SK-N-SH treated with all-trans-retinoic acid at 6 μM for 48 hours (cell line): ENCODE results near the gene UCKL1.
A peak's percentile ranks its signal among the peaks of the same experiment; 100 is the strongest.

Experiments
- ATAC-seq: fragments of 200-7000 bp; cut with Tn5 transposase; 3 replicates; pipeline ENCODE4 v1.9.1; 2020; ENCODE audit warnings: mild to moderate bottlenecking, moderate library complexity
- ARNTL ChIP-seq: fragments of 450-650 bp; formaldehyde crosslinking; IDR thresholded peaks from 2 replicates; pipeline ENCODE4 v1.5.0; 2020; ENCODE audit warnings: low read depth, mild to moderate bottlenecking, moderate library complexity, borderline replicate concordance
- CREB5 ChIP-seq: fragments of 250-450 bp; sonication (Bioruptor Pico); IDR thresholded peaks from 2 replicates; pipeline ENCODE4 v1.5.1; 2020; ENCODE audit warnings: low read depth, mild to moderate bottlenecking, moderate library complexity
- CSDC2 ChIP-seq: fragments of 250-450 bp; sonication (Bioruptor Pico); IDR thresholded peaks from 2 replicates; pipeline ENCODE4 v1.5.0; 2020; ENCODE audit warnings: mild to moderate bottlenecking, moderate library complexity
- CSRNP3 ChIP-seq: fragments of 250-450 bp; sonication (Bioruptor Pico); IDR thresholded peaks from 2 replicates; pipeline ENCODE4 v1.5.1; 2021; ENCODE audit warnings: mild to moderate bottlenecking, moderate library complexity
- ESRRG ChIP-seq: fragments of 250-450 bp; sonication (Bioruptor Pico); IDR thresholded peaks from 2 replicates; pipeline ENCODE4 v1.6.1; 2021; ENCODE audit warnings: mild to moderate bottlenecking
- GLIS3 ChIP-seq: fragments of 250-450 bp; sonication (Bioruptor Pico); IDR thresholded peaks from 2 replicates; pipeline ENCODE4 v1.5.0; 2020; ENCODE audit warnings: mild to moderate bottlenecking, moderate library complexity
- ISL1 ChIP-seq: fragments of 250-450 bp; sonication (Bioruptor Pico); IDR thresholded peaks from 2 replicates; pipeline ENCODE4 v2.1.2; 2022; ENCODE audit warnings: mild to moderate bottlenecking, moderate library complexity
- OSR1 ChIP-seq: fragments of 250-450 bp; sonication (Bioruptor Pico); IDR thresholded peaks from 2 replicates; pipeline ENCODE4 v1.8.0; 2022; ENCODE audit warnings: moderate library complexity, mild to moderate bottlenecking, inconsistent platforms
- PATZ1 ChIP-seq: fragments of 250-450 bp; sonication (Bioruptor Pico); IDR thresholded peaks from 2 replicates; pipeline ENCODE4 v1.8.0; 2020; ENCODE audit warnings: mild to moderate bottlenecking, moderate library complexity, borderline replicate concordance
- POU6F1 ChIP-seq: fragments of 250-450 bp; sonication (Bioruptor Pico); IDR thresholded peaks from 2 replicates; pipeline ENCODE4 v1.8.0; 2021; ENCODE audit warnings: low read depth, mild to moderate bottlenecking, moderate library complexity, borderline replicate concordance
- PPARA ChIP-seq: fragments of 250-450 bp; sonication (Bioruptor Pico); IDR thresholded peaks from 2 replicates; pipeline ENCODE4 v1.5.0; 2020; ENCODE audit warnings: mild to moderate bottlenecking, borderline replicate concordance
- RARB ChIP-seq: fragments of 250-450 bp; sonication (Bioruptor Pico); IDR thresholded peaks from 2 replicates; pipeline ENCODE4 v1.8.0; 2021; ENCODE audit warnings: mild to moderate bottlenecking, moderate library complexity
- SNAI2 ChIP-seq: fragments of 250-450 bp; sonication (Bioruptor Pico); IDR thresholded peaks from 2 replicates; pipeline ENCODE4 v1.5.0; 2020; ENCODE audit warnings: mild to moderate bottlenecking, moderate library complexity
- TCF4 ChIP-seq: fragments of 250-450 bp; sonication (Bioruptor Pico); IDR thresholded peaks from 2 replicates; pipeline ENCODE4 v1.8.0; 2021; ENCODE audit warnings: mild to moderate bottlenecking, moderate library complexity, borderline replicate concordance
- TOX ChIP-seq: fragments of 250-450 bp; sonication (Bioruptor Pico); IDR thresholded peaks from 2 replicates; pipeline ENCODE4 v1.8.0; 2021; ENCODE audit warnings: mild to moderate bottlenecking, moderate library complexity, borderline replicate concordance
- TSHZ2 ChIP-seq: fragments of 250-450 bp; sonication (Bioruptor Pico); IDR thresholded peaks from 2 replicates; pipeline ENCODE4 v1.5.0; 2020; ENCODE audit warnings: mild to moderate bottlenecking, moderate library complexity
- ZC3H10 ChIP-seq: fragments of 250-450 bp; sonication (Bioruptor Pico); IDR thresholded peaks from 2 replicates; pipeline ENCODE4 v1.5.1; 2021; ENCODE audit warnings: mild to moderate bottlenecking, moderate library complexity
- ZFP30 ChIP-seq: fragments of 450-650 bp; formaldehyde crosslinking; IDR thresholded peaks from 2 replicates; pipeline ENCODE4 v1.5.0; 2022; ENCODE audit warnings: mild to moderate bottlenecking, moderate library complexity
- ZNF565 ChIP-seq: fragments of 450-650 bp; formaldehyde crosslinking; conservative IDR thresholded peaks from 2 replicates; pipeline ENCODE4 v1.5.0; 2020; ENCODE audit warnings: low read depth, mild to moderate bottlenecking, moderate library complexity
- ZNF70 ChIP-seq: fragments of 450-650 bp; formaldehyde crosslinking; IDR thresholded peaks from 2 replicates; pipeline ENCODE4 v1.5.0; 2020; ENCODE audit warnings: mild to moderate bottlenecking, moderate library complexity
- ZNF8 ChIP-seq: fragments of 450-650 bp; formaldehyde crosslinking; IDR thresholded peaks from 2 replicates; pipeline ENCODE4 v1.5.0; 2020; ENCODE audit warnings: mild to moderate bottlenecking, moderate library complexity

Gene UCKL1

GRCh38 chr20:63894358-63895201 lies 61.6 kb downstream of the UCKL1 start, which contains the start of gene DNAJC5:
TSS of gene DNAJC5 (plus strand) at chr20:63895126. CDS start at chr20:63928346, 33,220 bp downstream.
- peak; percentile 94 for ATAC-seq
- 0 out of 2 replicates have a peak, but pooled peaks have one; percentile 24 for TF ChIP-seq CSDC2 (CRISPR knock-in tag)
- TF ChIP-seq ZNF8 (CRISPR knock-in tag) = no peak
- TF ChIP-seq ESRRG (CRISPR knock-in tag) = no peak
- TF ChIP-seq ARNTL (CRISPR knock-in tag) = no peak
- TF ChIP-seq TOX (CRISPR knock-in tag) = no peak
- no peak for TF ChIP-seq OSR1 (CRISPR knock-in tag)
- TF ChIP-seq RARB (CRISPR knock-in tag) = no peak
- peak; percentile 98 for TF ChIP-seq TSHZ2 (CRISPR knock-in tag)
- TF ChIP-seq ISL1 (CRISPR knock-in tag) = no peak
- TF ChIP-seq ZNF70 (CRISPR knock-in tag) = no peak
- no peak for TF ChIP-seq CSRNP3 (CRISPR knock-in tag)
- TF ChIP-seq, all 23 proteins: peak for 2

- no peak for TF ChIP-seq SNAI2 (CRISPR knock-in tag)
- no peak for TF ChIP-seq RARB (CRISPR knock-in tag)
- TF ChIP-seq OSR1 (CRISPR knock-in tag) = no peak
- peak; percentile 4; the same call in 2 of the 3 replicates for ATAC-seq
Observed at GRCh38 chr20:63893999-63894357, 62.2 kb downstream of the UCKL1 start.

GRCh38 chr20:63892402-63892801 lies 63.8 kb downstream of the UCKL1 start:
- TF ChIP-seq ZNF70 (CRISPR knock-in tag) = no peak
- no peak for TF ChIP-seq OSR1 (CRISPR knock-in tag)
- TF ChIP-seq SNAI2 (CRISPR knock-in tag) = no peak
- TF ChIP-seq ZFP30 (CRISPR knock-in tag) = no peak
- no peak for TF ChIP-seq ZC3H10 (CRISPR knock-in tag)
- no peak for TF ChIP-seq RARB (CRISPR knock-in tag)
- TF ChIP-seq ZNF565 = no peak
- no peak for TF ChIP-seq PPARA
- TF ChIP-seq PATZ1 = no peak
- TF ChIP-seq CREB5 (CRISPR knock-in tag) = no peak
- TF ChIP-seq ARNTL (CRISPR knock-in tag) = no peak
- no peak for TF ChIP-seq CSDC2 (CRISPR knock-in tag)
- no peak for TF ChIP-seq POU6F1 (CRISPR knock-in tag)
- no peak for TF ChIP-seq CSRNP3 (CRISPR knock-in tag)
- no peak for TF ChIP-seq ZNF8 (CRISPR knock-in tag)
- TF ChIP-seq GLIS3 (CRISPR knock-in tag) = no peak
- TF ChIP-seq TCF4 = no peak
- no peak for TF ChIP-seq TSHZ2 (CRISPR knock-in tag)
- TF ChIP-seq, all 23 proteins: peak for 0
- ATAC-seq = no peak
